HG03354 (cell line): ENCODE results near the gene SMYD3.

Experiments
- ATAC-seq: cut with Tn5 transposase; IDR thresholded peaks from one replicate; pipeline ENCODE4 v1.9.1; 2021; ENCODE audit warnings: mild to moderate bottlenecking; ENCODE audit not compliant: unreplicated experiment, poor library complexity, severe bottlenecking

Gene SMYD3

DNA sequence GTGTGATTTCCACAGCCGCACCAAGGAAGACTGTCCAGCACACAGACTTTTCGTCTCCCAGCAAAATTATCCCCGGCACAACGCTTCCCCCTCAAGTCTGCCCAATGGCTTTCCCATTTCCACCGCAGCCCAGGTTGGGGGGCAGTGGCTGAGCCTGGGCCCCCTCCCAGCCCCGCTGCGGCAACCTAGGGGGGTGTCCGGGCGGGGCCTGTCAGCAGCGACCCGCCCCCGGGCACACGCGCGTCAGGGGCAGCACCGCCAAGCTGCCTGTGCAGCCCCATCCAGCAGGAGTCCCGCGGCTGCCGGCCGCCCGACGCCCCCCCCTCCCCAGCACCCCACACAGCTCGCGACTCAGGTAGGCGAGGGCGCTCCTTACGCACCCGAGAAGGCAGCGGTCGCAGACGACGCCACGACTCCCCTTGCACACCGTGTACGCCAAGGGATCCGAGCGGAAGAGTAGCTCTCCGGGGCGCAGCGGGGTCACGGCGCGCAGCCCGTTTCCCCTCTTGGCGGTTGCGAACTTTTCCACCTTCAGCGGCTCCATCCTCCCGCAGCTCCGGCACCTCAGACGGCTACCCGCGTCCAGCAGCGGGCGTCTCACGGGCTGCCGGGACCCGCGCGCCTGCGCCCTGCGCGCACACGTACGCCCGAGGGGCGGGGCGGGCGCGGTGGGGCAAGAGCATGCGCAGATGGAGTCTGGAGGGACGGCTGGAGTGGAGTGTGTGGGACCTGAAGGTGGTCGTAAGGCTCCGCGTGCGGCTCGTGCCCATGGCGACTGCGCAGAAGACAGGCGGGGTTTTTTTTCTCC is at the start of gene SMYD3:
Gene SMYD3 (minus strand): TSS at position 606 of the 808 bp plus-strand sequence.
- peak; percentile 90 for ATAC-seq

DNA sequence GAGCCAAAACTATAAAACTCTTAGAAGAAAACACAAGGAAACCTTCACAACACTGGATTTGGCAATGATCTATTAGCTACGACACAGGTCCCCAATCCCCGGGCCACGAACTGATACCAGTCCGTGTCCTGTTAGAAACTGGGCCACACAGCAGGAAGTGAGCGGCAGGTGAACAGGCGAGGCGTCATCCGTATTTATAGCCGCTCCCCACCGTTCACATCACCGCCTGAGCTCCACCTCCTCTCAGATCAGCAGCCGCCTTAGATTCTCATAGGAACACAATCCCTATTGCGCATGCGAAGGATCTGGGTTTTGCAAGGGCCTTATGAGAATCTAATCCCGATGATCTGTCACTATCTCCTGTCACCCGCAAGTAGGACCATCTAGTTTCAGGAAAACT is 47.1 kb upstream of the SMYD3 start:
- no peak for ATAC-seq

DNA sequence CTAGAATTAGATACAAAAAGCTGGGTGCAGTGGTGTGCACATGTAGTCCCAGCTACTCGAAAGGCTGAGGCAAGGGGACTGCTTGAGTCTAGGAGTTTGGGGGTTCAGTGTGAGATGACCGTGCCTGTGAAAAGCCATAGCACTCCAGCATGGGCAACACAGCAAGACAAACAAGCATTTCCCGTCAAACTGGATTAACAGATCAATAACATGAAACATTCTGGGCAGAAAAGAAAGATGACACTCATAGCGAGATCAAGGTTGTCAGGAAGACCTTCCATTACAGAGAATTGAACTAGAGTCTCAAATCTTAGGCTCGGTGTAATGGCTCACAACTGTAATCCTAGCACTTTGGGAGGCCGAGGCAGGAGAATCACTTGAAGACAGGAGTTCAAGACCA is 45.0 kb upstream of the SMYD3 start:
- no peak for ATAC-seq

DNA sequence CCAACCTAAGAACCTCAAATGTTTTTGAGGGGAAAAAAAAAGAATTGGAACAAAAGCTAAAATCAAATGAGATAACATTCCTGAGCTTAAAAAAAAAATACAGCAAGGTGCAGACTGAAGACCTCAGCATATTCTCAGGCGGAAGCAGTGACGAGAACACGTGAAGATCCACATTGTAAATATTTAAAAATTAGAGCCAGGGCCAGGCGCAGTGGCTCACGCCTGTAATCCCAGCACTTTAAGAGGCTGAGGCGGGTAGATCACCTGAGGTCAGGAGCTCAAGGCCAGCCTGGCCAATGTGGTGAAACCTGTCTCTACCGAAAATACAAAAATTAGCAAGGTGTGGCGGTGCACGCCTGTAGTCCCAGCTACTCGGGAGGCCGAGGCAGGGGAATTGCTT is 43.3 kb upstream of the SMYD3 start:
- no peak for ATAC-seq

DNA sequence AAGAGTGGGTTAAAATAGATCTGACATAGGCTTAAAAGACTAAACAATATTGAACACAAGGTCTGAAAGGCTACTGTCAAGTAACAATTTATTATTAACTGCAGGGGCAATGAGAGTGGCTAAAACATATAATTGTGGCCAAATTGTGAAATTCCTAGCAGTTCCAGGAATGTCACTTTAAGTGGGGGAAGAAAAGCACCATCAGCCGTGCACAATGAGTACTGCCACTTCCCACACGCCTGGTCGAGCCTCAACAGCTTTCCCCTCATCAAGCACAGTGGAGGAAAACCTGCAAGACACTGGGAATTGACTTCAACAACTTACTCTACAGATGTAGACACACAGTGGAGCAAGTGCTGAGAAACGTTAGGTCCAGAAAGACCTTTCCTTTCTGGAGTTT is 42.6 kb upstream of the SMYD3 start:
- ATAC-seq, result no peak

DNA sequence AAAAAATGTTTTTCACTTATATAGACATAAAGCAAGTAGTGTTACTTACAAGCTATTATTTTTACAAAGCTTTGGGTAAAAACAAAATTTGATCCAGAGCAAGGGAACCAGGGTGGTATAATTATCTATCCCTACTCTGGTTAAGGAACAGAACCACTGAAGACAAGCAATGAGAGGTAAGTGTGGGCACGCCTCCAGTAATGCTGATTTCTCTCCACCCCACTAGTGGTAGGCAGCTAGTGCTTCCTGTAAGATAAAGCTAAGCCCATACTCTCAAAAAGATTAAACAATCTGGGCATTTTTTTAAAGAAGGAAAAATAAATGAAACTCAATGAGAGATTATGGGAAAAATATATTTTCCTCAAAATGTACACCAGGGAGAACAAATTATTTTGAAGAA is 36.9 kb upstream of the SMYD3 start:
- ATAC-seq, result no peak

DNA sequence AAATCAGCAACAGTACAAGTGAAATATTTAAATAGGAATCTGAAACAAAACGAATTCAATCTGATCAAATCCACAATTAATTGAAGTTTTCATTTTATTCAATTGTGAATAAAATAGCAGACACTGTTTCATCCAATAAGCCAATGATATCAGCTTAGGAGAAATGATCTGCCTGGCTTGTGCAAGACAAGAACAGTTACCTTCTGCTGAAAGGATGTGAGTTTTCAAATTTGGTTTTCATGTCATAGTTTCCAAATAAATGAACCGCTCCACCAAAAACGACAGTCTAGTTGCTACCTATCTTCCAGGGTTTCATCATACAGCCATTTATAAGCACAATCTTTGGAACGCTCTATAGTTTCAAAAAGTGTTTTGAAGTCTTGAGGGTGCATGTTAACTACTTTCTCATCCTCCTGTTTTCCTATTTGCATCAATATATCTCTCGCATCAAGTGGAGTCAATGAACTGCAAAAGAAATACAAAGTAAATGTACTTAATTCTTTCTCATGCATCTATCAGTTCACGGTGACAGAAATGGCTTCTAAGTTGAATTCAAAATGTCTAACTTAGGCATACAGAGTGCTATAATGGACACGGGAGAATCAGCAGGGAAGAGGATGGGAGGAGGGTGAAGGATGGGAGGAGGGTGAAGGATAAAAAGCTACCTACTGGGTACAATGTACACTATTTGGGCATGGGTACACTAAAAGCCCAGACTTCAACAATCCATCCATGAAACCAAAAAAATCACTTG is 33.8 kb upstream of the SMYD3 start:
- no peak for ATAC-seq

DNA sequence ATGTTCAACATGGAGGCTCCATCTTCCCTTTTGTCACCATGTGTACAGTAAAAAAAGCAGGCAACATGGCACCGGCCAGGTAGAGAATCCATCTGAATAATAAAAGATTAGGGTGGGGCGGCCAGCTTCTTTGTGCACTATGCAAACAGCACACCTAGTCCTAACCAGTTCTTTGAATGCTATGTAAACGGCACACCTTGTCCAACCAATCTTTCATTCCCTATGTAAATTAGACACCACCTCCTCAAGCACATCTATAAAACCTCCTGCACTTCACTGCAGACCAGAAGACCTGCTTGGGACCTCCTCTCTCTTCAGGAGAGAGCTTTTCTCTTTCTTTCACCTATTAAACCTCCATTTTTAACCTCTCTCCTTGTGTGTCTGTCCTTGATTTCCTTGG is 30.8 kb upstream of the SMYD3 start:
- no peak for ATAC-seq

DNA sequence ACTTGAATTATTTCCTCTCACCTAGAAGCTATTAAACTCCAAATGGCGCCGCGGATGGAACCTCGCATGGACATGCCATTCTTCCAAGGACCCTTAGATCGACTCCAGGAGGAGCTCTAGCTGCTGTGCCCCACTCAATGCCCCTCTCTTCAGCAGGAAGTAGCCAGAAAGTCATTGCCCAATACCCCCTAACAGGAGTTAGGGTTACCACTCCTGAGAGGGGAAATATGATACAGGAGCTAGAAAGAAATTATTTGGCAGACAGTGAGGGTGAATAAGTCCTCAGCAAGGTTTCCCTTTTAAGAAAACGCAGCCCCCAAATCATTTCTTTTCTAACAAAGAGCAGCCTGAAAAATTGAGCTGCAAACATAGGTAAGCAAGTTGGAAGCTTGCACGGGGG is 30.4 kb upstream of the SMYD3 start:
- ATAC-seq, result no peak

DNA sequence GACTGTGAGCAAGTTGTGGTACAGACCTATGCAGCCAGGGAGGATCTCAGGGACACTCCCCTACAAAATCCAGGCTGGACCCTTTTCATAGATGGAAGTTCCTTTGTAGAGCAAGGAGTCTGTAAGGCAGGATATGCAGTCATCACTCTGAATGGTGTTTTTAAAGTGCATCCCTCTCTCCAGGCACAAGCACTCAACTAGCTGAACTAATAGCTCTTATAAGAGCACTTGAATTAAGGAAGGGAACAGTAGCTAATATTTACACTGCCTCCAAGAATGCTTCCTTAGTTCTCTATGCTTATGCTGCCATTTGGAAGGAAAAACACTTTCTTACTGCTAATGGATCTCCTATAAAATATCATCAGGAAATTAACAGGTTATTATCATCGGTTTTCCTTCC is 27.0 kb upstream of the SMYD3 start:
- ATAC-seq, result no peak

DNA sequence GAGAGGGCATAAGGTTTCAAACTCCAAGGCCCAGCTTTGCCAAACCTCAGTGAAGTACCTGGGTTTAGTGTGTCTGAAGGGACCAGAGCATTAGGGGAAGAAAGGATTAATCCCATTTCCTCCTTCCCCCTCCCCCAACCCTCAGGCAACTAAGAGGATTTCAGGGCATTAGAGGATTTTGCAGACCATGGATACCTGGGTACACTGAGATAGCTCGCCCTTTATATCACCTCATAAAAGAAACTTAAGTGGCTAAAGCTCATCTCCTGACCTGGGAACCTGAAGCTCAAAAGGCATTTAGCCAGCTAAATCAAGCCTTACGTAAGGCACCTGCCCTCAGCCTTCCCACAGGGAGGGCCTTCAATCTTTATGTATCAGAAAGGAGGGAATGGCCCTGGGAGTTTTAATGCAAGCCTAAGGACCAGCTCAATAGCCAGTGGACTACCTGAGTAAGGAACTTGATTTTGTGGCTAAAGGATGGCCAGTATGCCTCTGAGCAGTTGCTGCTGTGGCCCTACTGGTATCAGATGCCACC is 26.4 kb upstream of the SMYD3 start:
- ATAC-seq, result no peak

DNA sequence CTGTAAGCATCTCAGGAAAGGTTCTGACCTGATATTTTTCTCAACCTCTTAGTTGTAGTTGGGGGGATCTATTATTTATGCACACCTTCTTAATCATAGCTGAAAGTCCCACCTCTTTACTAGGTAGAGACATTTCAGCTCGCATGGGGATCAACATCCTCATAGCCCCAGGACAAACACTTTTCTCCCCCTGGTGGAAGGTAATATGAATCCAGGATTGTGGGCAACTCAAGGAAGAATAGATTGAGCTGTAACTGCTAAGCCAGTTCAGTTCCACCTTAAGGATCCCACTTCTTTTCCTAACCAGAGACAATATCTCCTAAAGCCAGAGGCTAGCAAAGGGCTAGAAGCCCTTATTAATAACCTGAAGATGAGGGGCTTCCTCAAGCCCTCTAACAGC is 25.4 kb upstream of the SMYD3 start:
- no peak for ATAC-seq

DNA sequence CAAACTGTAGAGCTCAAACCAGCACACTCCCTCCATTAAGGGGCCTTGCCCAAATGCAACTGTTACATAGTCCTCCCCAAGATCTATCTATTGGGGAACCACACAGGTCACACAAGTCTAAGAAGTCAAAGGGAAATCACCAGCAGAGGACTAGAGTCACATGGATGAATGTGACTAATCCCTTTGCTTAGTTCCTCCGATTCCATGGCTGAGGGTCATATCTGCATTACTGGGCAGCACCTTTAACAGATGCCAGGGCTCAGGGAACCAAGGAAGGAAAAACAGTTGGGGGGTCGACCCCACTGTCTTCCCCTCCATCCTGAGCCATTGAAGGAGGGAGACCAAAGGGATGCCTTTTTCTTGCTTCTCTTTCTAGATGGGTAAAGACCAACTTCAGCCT is 23.4 kb upstream of the SMYD3 start:
- no peak for ATAC-seq

DNA sequence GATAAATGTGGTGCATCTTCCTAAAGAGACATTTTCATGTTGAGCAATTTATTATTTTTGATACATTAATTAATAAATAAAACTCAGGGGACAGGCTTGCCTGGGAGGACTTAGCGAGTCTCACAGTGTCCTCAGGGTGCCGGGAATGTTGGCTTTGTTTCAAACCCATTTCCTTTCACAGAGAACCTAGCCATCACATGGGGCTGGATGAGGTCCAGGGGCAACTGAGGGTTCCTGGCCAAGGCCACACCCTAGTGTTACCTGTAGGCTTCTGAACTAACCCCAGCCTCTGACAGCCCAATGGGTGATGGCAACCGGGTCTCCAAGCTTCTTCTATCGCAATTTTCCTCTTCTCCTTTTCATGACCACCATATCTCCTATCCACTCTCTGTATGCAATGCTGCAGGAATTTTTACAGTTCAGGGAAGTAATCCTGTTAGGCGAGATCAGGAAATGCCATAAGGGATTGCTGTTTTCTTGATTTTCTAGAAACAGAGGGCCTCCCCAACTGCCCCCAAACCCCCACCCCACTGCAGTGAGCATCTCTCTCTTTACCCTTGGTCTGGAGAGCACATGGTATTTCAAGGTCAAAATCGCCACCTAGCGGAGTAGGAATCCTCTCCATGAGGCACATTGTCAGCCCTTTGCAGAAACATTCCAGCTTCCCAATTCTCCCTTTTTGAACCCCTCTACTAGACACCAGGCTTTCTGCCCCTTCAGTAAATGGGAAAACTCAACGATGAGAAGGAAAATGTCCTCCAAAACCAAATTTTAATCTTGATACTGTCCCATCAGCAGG is 22.1 kb upstream of the SMYD3 start:
- ATAC-seq, result no peak

DNA sequence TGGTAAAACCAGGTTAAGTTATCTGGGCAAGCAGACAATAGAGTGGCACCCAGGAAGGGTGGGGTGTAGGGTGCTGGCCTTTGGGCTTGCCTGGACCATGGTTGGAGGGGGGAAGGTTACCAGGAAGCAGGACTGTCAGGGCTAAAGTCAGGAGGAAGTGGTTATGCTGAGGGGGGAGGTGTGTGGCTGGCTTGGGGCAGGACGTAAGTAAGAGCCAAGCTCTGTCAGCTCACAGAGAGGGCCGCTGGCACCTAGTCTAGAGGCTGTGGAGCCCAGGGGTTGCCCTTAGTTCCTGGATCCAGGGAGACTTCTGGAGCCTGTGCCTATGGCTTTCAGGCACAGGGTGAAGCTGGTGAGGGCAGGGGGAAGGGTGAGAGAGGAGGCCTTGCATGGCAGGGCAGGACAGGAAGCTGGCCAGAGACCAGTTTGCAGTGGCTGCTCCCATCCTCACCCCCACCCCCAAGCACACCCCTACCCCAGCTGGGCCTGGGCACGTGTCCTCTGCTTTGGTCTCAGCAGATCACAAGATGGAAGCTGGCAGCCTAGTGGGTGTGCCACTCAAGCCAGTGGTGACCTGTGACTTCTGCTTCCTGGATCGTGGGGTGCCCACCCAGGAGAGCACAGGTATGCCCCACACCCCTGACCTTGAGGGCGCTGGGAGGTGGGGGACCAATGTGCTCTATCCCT is 20.5 kb upstream of the SMYD3 start:
- ATAC-seq, result peak; percentile 90

DNA sequence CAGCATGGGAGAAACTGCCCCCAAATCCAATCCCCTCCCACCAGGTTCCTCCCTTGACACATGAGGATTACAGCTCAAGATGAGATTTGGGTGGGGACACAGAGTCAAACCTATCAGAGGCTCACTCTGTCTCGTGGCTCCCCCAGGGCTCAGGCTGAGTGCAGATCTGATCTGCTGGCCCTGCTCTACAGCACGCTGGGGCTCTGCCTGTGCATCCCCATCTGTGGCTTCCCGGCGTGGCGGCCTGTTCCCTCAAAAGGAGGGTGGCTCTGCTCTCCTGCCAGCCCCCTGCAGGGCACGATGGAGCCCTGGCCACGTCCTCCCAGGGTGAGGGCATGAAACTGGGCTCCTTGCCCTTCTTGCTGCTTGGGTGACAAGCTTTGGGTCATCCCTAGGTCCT is 19.8 kb upstream of the SMYD3 start:
- ATAC-seq, result no peak

DNA sequence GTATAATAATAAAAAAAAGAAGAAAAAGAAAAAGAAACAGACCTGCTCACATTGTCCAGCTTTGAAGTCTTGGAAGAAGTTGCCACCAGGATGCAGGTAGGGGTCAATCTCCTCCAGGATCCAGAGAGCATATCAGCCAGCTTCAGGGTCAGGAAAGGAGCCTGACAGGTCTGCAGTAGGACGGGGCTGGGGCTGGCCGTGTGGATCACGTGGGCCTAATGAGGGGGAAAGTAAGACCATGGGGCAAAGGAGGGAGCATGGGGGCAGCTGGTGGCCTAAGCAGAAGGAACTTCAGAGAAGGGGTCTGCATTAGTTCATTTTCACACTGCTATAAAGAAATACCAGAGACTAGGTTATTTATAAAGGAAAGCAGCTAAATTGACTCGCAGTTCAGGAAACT is 19.3 kb upstream of the SMYD3 start:
- no peak for ATAC-seq

DNA sequence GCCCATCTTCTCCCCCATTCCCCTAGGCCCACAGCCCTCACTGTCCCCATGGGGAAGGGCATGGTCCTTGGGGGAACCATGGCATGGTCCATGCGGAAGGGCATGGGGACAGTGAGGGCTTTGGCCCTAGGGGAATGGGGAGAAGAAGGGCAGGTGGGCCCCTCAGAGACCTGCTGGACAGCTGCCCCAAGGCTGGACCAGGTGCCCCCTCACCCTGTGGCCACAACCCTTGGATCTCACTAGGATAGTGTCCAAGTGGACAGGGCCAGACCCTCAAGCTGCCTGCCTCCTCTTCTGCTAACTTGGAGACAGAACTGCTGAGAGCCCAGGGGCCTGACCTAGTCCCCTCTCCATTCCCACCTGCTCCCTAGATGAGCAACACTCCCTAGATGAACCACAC is 12.4 kb upstream of the SMYD3 start:
- ATAC-seq, result no peak

DNA sequence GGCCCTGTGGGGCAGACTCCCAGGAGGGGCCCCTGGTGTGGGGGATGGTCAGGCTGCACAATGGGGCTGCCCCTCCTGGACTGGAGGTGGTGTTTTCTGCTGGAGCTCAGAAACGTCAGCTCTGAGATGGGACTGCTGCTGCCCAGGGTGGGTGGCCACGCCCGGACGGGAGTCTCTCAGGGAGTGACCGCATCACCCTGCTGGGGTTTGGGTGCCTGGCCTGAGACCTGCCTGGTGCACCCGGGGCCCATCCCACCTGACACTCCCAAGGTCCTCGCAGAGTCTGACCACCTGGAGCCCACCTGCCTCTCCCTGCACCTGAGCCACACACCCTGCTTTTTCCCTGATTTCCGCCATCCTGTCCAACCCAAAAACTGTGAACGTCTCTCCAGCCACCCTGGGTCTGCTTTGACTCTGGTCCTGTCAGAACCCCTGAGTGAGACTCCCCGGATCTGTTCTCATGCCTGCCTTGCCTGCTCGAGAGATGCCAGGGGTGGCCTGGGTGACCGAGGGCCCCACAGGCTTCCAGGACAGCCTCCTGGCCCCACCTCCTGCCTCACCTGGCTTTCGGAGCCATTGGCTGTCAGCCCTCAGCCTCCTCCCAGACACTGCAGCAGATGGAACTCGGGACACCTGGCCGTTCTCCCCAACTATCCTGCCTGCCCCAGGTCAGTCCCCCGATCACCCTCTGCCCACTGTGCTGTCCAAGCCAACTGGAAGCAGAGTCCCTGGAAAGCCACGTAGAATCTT is 11.6 kb upstream of the SMYD3 start:
- ATAC-seq, result no peak
